ENCODE measurements around the gene SLC6A8. TPM values are rescaled to one million over a fixed set of nuclear protein-coding genes. Genes with fewer than 3 reads are reported as not detected.
A peak's percentile ranks its signal among the peaks of the same experiment; 100 is the strongest.
"Not testable (repeated sequence)": the region's sequence is repeated elsewhere in the genome, so short reads cannot be mapped to it uniquely, and the experiment has no call there.

The SLC6A8 gene
- total and polyA plus RNA-seq, 2 donors from 2014 or later: 79.7 to 110 TPM

GRCh38 chrX:153692611-153693156 is 5.0 kb downstream of the SLC6A8 start:
- DNase-seq (peak in 4 of 5 donors; percentile 45 to 74 (median 63)), FAIRE-seq (no peak)
- H3K4me1 ChIP-seq (ENCODE audit: control insufficient read depth in 2 of 3, insufficient read depth in 2 of 3, low read depth in 1 of 3, low read length in 3 of 3): peaks cover 0 to 4% (median 0%) of the 10 kb centered on the region in 3 donors
- intact Hi-C loops (cut with DNase I): no loop called here
- no peaks in the 10 kb centered on the region for H3K9me3 ChIP-seq (ENCODE audit: control insufficient read depth in 2 of 3, insufficient read depth in 1 of 3, low read length in 3 of 3)
- H3K4me3 ChIP-seq (ENCODE audit: low read length in 3 of 3): no peak overlapping the region
- no peaks in the 10 kb centered on the region for H3K27me3 ChIP-seq (ENCODE audit: control insufficient read depth, insufficient read depth, low read length)
- H3K27ac ChIP-seq (ENCODE audit: low read depth in 2 of 2, low read length in 2 of 2): no peak overlapping the region
- no peaks in the 10 kb centered on the region for H3K36me3 ChIP-seq (ENCODE audit: control insufficient read depth in 2 of 3, insufficient read depth in 3 of 3, low read length in 3 of 3)
- H3K9ac ChIP-seq (ENCODE audit: low read length in 3 of 3): no peak overlapping the region
- no peak for TF ChIP-seq CTCF (IDR thresholded peaks at IDR 0.05; ENCODE audit: borderline replicate concordance, extremely low read depth, insufficient read depth)

- Histone ChIP-seq H3K9me3 (ENCODE audit: control insufficient read depth in 2 of 3, insufficient read depth in 1 of 3, low read length in 3 of 3) (no peaks in the 10 kb centered on the region), H3K27me3 (ENCODE audit: control insufficient read depth, insufficient read depth, low read length) (no peaks in the 10 kb centered on the region), H3K9ac (ENCODE audit: low read length in 3 of 3) (no peak overlapping the region), H3K36me3 (ENCODE audit: control insufficient read depth in 2 of 3, insufficient read depth in 3 of 3, low read length in 3 of 3) (no peaks in the 10 kb centered on the region), H3K27ac (ENCODE audit: low read depth in 2 of 2, low read length in 2 of 2) (no peak overlapping the region), H3K4me1 (ENCODE audit: control insufficient read depth in 2 of 3, insufficient read depth in 2 of 3, low read depth in 1 of 3, low read length in 3 of 3) (peaks cover 0 to 4% (median 0%) of the 10 kb centered on the region in 3 donors), H3K4me3 (ENCODE audit: low read length in 3 of 3) (no peak overlapping the region)
- DNase-seq (peak in 1 of 5 donors; percentile 55), FAIRE-seq (no peak)
- TF ChIP-seq CTCF (IDR thresholded peaks at IDR 0.05; ENCODE audit: borderline replicate concordance, extremely low read depth, insufficient read depth): no peak
- intact Hi-C loops (cut with DNase I): no loop called here
These were observed 5.7 kb downstream of the SLC6A8 start for GRCh38 chrX:153693216-153694086.

- FAIRE-seq; intact Hi-C loops (cut with DNase I); H3K4me1 ChIP-seq (ENCODE audit: control insufficient read depth in 2 of 3, insufficient read depth in 2 of 3, low read depth in 1 of 3, low read length in 3 of 3); H3K27ac ChIP-seq (ENCODE audit: low read depth in 2 of 2, low read length in 2 of 2); H3K4me3 ChIP-seq (ENCODE audit: low read length in 3 of 3); H3K36me3 ChIP-seq (ENCODE audit: control insufficient read depth in 2 of 3, insufficient read depth in 3 of 3, low read length in 3 of 3); H3K9me3 ChIP-seq (ENCODE audit: control insufficient read depth in 2 of 3, insufficient read depth in 1 of 3, low read length in 3 of 3); H3K9ac ChIP-seq (ENCODE audit: low read length in 3 of 3); H3K27me3 ChIP-seq (ENCODE audit: control insufficient read depth, insufficient read depth, low read length): not testable (repeated sequence)
- peak in 1 of 5 donors; percentile 61 for DNase-seq
These were observed 6.5 kb downstream of the SLC6A8 start for GRCh38 chrX:153694256-153694655.

GRCh38 chrX:153694687-153695270 is 7.1 kb downstream of the SLC6A8 start:
- Histone ChIP-seq H3K4me3 (ENCODE audit: low read length in 3 of 3) (no peak overlapping the region), H3K36me3 (ENCODE audit: control insufficient read depth in 2 of 3, insufficient read depth in 3 of 3, low read length in 3 of 3) (no peaks in the 10 kb centered on the region), H3K9me3 (ENCODE audit: control insufficient read depth in 2 of 3, insufficient read depth in 1 of 3, low read length in 3 of 3) (no peaks in the 10 kb centered on the region), H3K4me1 (ENCODE audit: control insufficient read depth in 2 of 3, insufficient read depth in 2 of 3, low read depth in 1 of 3, low read length in 3 of 3) (peaks cover 0 to 1% (median 0%) of the 10 kb centered on the region in 3 donors), H3K9ac (ENCODE audit: low read length in 3 of 3) (no peak overlapping the region), H3K27ac (ENCODE audit: low read depth in 2 of 2, low read length in 2 of 2) (no peak overlapping the region), H3K27me3 (ENCODE audit: control insufficient read depth, insufficient read depth, low read length) (no peaks in the 10 kb centered on the region)
- DNase-seq: peak in 1 of 5 donors; percentile 71
- no peak for TF ChIP-seq CTCF (IDR thresholded peaks at IDR 0.05; ENCODE audit: borderline replicate concordance, extremely low read depth, insufficient read depth)
- intact Hi-C loops (cut with DNase I): no loop called here
- FAIRE-seq: no peak

All from kidney (tissue), 14 donors.